OCI-LY3 (cell line): ENCODE data around the gene SUCLG2.

Experiments used
- EZH2phosphoT487 ChIP-seq: fragments of 200-600 bp; shearing (Covaris generic); IDR thresholded peaks from 2 replicates; pipeline ENCODE4 v1.6.1; 2018; ENCODE audit warnings: antibody characterized with exemption, mixed run types, low read depth
- TF ChIP-seq, protein P1 (sequence below): fragments of 200-600, 300-600 bp; sonication (generic); IDR thresholded peaks from 2 replicates; pipeline ENCODE4 v1.5.1; 2014; ENCODE audit warnings: antibody characterized with exemption, low read length, low read depth

DNA sequence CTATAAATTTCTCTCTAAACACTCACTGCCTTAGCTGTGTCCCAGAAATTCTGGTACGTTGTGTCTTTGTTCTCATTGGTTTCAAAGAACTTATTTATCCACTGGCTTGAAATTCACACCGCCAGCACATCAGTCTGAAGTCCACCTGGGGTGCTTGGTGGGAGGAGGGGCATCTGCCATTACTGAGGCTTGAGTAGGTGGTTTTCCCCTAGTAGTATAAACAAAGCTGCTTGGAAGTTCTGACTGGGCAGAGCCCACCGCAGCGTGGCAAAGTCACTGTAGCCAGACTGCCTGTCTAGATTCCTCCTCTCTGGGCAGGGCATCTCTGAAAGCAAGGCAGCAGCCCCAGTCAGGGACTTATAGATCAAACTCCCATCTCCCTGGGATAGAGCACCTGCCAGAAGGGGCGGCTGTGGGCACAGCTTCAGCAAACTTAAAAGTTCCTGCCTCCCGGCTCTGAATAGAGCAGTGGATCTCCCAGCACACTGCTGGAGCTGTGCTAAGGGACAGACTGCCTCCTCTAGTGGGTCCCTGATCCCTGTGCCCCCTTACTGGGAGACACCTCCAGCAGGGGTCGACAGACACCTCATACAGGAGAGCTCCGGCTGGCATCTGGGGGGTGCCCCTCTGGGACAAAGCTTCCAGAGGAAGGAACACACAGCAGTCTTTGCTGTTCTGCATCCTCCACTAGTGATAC is 114.1 kb downstream of the SUCLG2 start:
- TF ChIP-seq, protein P1, sequence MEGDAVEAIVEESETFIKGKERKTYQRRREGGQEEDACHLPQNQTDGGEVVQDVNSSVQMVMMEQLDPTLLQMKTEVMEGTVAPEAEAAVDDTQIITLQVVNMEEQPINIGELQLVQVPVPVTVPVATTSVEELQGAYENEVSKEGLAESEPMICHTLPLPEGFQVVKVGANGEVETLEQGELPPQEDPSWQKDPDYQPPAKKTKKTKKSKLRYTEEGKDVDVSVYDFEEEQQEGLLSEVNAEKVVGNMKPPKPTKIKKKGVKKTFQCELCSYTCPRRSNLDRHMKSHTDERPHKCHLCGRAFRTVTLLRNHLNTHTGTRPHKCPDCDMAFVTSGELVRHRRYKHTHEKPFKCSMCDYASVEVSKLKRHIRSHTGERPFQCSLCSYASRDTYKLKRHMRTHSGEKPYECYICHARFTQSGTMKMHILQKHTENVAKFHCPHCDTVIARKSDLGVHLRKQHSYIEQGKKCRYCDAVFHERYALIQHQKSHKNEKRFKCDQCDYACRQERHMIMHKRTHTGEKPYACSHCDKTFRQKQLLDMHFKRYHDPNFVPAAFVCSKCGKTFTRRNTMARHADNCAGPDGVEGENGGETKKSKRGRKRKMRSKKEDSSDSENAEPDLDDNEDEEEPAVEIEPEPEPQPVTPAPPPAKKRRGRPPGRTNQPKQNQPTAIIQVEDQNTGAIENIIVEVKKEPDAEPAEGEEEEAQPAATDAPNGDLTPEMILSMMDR = no peak
- TF ChIP-seq EZH2phosphoT487 = no peak
